Chondrocyte (in vitro differentiated cells): ENCODE results near the gene IKZF5. TPM values are rescaled to one million over a fixed set of nuclear protein-coding genes. Genes with fewer than 3 reads are reported as not detected.

ENCODE experiments used
- DNase-seq: peaks from one replicate; pipeline ENCODE4 v3.0.0; 2021; ENCODE audit warnings: mixed read lengths, low spot score
- H3K27ac Mint-ChIP-seq: one replicate; pipeline ENCODE4 v1.8.0; 2021; ENCODE audit warnings: mild to moderate bottlenecking, moderate library complexity, mixed read lengths; ENCODE audit not compliant: unreplicated experiment
- H3K27me3 Mint-ChIP-seq: 2 replicates; pipeline ENCODE4 v1.8.0; 2021; ENCODE audit warnings: low read depth, mixed read lengths
- H3K36me3 Mint-ChIP-seq: 2 replicates; pipeline ENCODE4 v1.8.0; 2021; ENCODE audit warnings: low read depth, mixed read lengths
- H3K4me1 Mint-ChIP-seq: 2 replicates; pipeline ENCODE4 v1.8.0; 2021; ENCODE audit warnings: low read depth, mild to moderate bottlenecking, mixed read lengths
- H3K4me3 Mint-ChIP-seq: one replicate; pipeline ENCODE4 v1.8.0; 2021; ENCODE audit warnings: mild to moderate bottlenecking, moderate library complexity, mixed read lengths; ENCODE audit not compliant: unreplicated experiment
- H3K9me3 Mint-ChIP-seq: 2 replicates; pipeline ENCODE4 v1.8.0; 2021; ENCODE audit warnings: low read depth, mixed read lengths
- CTCF ChIP-seq: fragments of 200-600 bp; sonication (generic); IDR thresholded peaks from 2 replicates; pipeline ENCODE4 v1.5.0; 2021; ENCODE audit warnings: antibody characterized with exemption, mild to moderate bottlenecking, moderate library complexity
- total RNA-seq: library from RNA; stranded (reverse); gene quantifications from 3 replicates; pipeline ENCODE4 v1.2.1, GENCODE V29; 2021

Gene IKZF5
- total RNA-seq, 1 donor from 2014 or later, result 9.6 TPM

GRCh38 chr10:122953902-122954730, 54.5 kb downstream of the IKZF5 start, which contains the start of gene C10orf88:
Gene C10orf88 (minus strand): TSS chr10:122954227. CDS start chr10:122954178, 49 bp downstream.
- no peaks in the 10 kb centered on the region for H3K36me3 Mint-ChIP-seq

GRCh38 chr10:122949296-122949695, 59.3 kb downstream of the IKZF5 start:
- Mint-ChIP-seq H3K4me3 (no peak overlapping the region), H3K27ac (no peak overlapping the region), H3K4me1 (peaks cover 30% of the 10 kb centered on the region)

More at GRCh38 chr10:122953902-122954730, 54.5 kb downstream of the IKZF5 start, which contains the start of gene C10orf88:
- no peak for TF ChIP-seq CTCF
- peak; percentile 98 for DNase-seq
- Mint-ChIP-seq H3K4me3 (peak within 1 kb of the TSS; percentile 87), H3K27me3 (no peaks in the 10 kb centered on the region), H3K4me1 (peaks cover 37% of the 10 kb centered on the region), H3K9me3 (no peaks in the 10 kb centered on the region), H3K27ac (peak within 1 kb of the TSS; percentile 82)

More at GRCh38 chr10:122949296-122949695, 59.3 kb downstream of the IKZF5 start:
- DNase-seq, result no peak
- Mint-ChIP-seq H3K9me3 (no peaks in the 10 kb centered on the region), H3K36me3 (peaks cover 19% of the 10 kb centered on the region), H3K27me3 (no peaks in the 10 kb centered on the region)
- no peak for TF ChIP-seq CTCF

Other genes with a start within 250 kb of the IKZF5 start
- gene CUZD1, start 162.9 kb downstream of the IKZF5 start, total RNA-seq, result not detected in 3 replicates
- gene FAM24B, start 129.2 kb downstream of the IKZF5 start, total RNA-seq, result not detected in 3 replicates
- gene FAM24A, start 98.2 kb downstream of the IKZF5 start, total RNA-seq, result not detected in 3 replicates
- gene C10orf88, start 54.6 kb downstream of the IKZF5 start, total RNA-seq, result 11.7 to 15.2 TPM (median 12.5 TPM) in 3 replicates
- gene PSTK, start 28.4 kb downstream of the IKZF5 start, total RNA-seq, result 4.2 to 5.6 TPM (median 5.1 TPM) in 3 replicates
- 11.8 to 17.6 TPM (median 13.1 TPM) in 3 replicates for gene ACADSB, start 211 bp upstream of the IKZF5 start, total RNA-seq
- gene HMX3, start 127.2 kb upstream of the IKZF5 start, total RNA-seq, result not detected in 3 replicates
- gene HMX2, start 139.3 kb upstream of the IKZF5 start, total RNA-seq, result not detected in 3 replicates
- gene BUB3, start 145.6 kb upstream of the IKZF5 start, total RNA-seq, result 69.8 to 74.1 TPM (median 71.9 TPM) in 3 replicates